ENCODE data around the gene RAPGEF5. TPM values are rescaled to one million over a fixed set of nuclear protein-coding genes. Genes with fewer than 3 reads are reported as not detected.

Gene RAPGEF5
- total and polyA plus RNA-seq, 8 donors = 1.5 to 190 (median 12.7) TPM

DNA sequence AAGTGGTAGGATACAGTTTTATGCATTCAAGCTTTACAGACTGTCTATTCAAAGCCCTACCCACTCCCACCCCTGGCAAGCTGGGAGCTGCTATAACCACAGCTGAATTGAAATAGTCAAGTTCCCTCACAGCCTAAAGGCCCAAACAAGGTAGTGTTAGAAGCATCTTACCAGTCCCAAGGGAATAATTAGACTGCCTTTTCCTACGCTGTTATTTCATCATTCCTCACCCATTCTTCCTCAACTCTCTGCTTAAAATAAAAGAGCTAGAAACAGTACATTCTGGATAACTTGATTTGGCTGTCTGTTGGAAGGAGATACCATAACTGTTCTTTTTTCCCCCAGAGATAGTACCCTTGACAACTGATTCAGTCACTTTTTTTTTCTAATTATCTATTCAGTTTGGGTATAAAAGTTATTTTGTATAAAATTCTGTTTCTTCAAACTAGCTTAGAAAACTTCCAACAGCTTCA lies 54.0 kb downstream of the RAPGEF5 start:
- no peak overlapping the region for H3K4me3 ChIP-seq
- peaks cover 0 to 9% (median 4%) of the 10 kb centered on the region in 4 donors for H3K9me3 ChIP-seq
- no peak overlapping the region for H3K27ac ChIP-seq
- DNase-seq = no peak
- no peak for TF ChIP-seq CTCF (IDR thresholded peaks at IDR 0.05)
- WGBS, 5 donors = 76 to 85% (median 80%) methylated on average over 1 of the region's 1 CpG
- intact Hi-C loops (cut with DNase I; ENCODE audit: low total_unique reads) = loop anchor here (10.0 kb wide), 1 partner anchor 62 kb away; no protein-coding TSS in a partner anchor
- H3K36me3 ChIP-seq = peaks cover 0 to 15% (median 4%) of the 10 kb centered on the region in 4 donors
- no peaks in the 10 kb centered on the region for H3K27me3 ChIP-seq
- H3K4me1 ChIP-seq = peaks cover 0 to 6% (median 5%) of the 10 kb centered on the region in 4 donors

- intact Hi-C loops (cut with DNase I; ENCODE audit: low total_unique reads) = loop anchor here (10.0 kb wide), 1 partner anchor 63 kb away; no protein-coding TSS in a partner anchor
- no peak overlapping the region for H3K4me3 ChIP-seq
- peak overlapping the region in 1 of 5 donors; percentile 38 for H3K27ac ChIP-seq
- TF ChIP-seq CTCF (IDR thresholded peaks at IDR 0.05) (no peak), EP300 (IDR thresholded peaks at IDR 0.05) (no peak)
- peaks cover 0 to 6% (median 5%) of the 10 kb centered on the region in 4 donors for H3K4me1 ChIP-seq
- H3K27me3 ChIP-seq = no peaks in the 10 kb centered on the region
- no peak for DNase-seq
- 73 to 80% (median 76%) methylated on average over 2 of the region's 2 CpGs for WGBS, 5 donors
- peaks cover 0 to 9% (median 4%) of the 10 kb centered on the region in 4 donors for H3K9me3 ChIP-seq
- peaks cover 0 to 7% (median 3%) of the 10 kb centered on the region in 4 donors for H3K36me3 ChIP-seq
Measured at GRCh38 chr7:22302193-22302592, 54.8 kb downstream of the RAPGEF5 start.

GRCh38 chr7:22301790-22302189 lies 55.2 kb downstream of the RAPGEF5 start:
- intact Hi-C loops (cut with DNase I; ENCODE audit: low total_unique reads) = loop anchor here (10.0 kb wide), 1 partner anchor 63 kb away; no protein-coding TSS in a partner anchor
- Histone ChIP-seq H3K4me3 (no peak overlapping the region), H3K4me1 (peaks cover 0 to 6% (median 5%) of the 10 kb centered on the region in 4 donors), H3K27me3 (no peaks in the 10 kb centered on the region), H3K27ac (peak overlapping the region in 1 of 5 donors; percentile 38), H3K36me3 (peaks cover 0 to 3% (median 1%) of the 10 kb centered on the region in 4 donors), H3K9me3 (peaks cover 0 to 9% (median 2%) of the 10 kb centered on the region in 4 donors)
- WGBS, 5 donors = 25 to 51% (median 45%) methylated on average over 6 of the region's 6 CpGs
- TF ChIP-seq EP300 (IDR thresholded peaks at IDR 0.05) = no peak
- TF ChIP-seq CTCF (IDR thresholded peaks at IDR 0.05) = no peak
- TF ChIP-seq POLR2AphosphoS5 (IDR thresholded peaks at IDR 0.05) = peak in 1 of 3 donors; percentile 60
- TF ChIP-seq POLR2A (IDR thresholded peaks at IDR 0.05) = no peak
- peak; percentile 30 to 70 for DNase-seq

DNA sequence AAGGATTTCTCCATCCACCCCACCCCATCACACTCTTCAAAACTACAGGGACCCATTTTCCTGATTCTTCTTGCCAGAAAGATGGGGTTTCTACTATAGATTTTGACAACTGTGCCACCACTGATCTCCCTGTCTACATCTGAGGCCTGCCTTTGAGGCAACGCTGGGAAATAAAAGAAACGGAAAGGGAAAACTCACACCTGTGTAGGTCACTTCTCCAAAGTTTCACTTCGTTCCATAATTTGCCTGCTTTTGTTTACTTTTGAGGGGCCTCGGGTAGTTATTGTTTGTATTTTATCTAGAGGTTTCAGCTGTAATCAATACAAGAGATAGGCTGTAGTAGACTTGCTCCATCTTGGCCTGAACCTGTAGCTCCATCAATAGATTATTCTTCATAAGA lies 56.1 kb downstream of the RAPGEF5 start:
- Histone ChIP-seq H3K27me3 (no peaks in the 10 kb centered on the region), H3K4me3 (no peak overlapping the region), H3K36me3 (no peaks in the 10 kb centered on the region), H3K27ac (no peak overlapping the region), H3K4me1 (peaks cover 0 to 6% (median 5%) of the 10 kb centered on the region in 4 donors), H3K9me3 (peaks cover 0 to 4% (median 0%) of the 10 kb centered on the region in 4 donors)
- intact Hi-C loops (cut with DNase I; ENCODE audit: low total_unique reads) = loop anchor here (10.0 kb wide), 1 partner anchor 64 kb away; no protein-coding TSS in a partner anchor
- TF ChIP-seq EP300 (IDR thresholded peaks at IDR 0.05) (no peak), CTCF (IDR thresholded peaks at IDR 0.05) (no peak), POLR2A (IDR thresholded peaks at IDR 0.05) (no peak), POLR2AphosphoS5 (IDR thresholded peaks at IDR 0.05) (no peak)
- WGBS, 5 donors = 50 to 68% (median 63%) methylated on average over 4 of the region's 4 CpGs
- DNase-seq = no peak

All from stomach (tissue), 9 donors.